Right atrium auricular region (tissue), 2 donors: ENCODE results near the gene GAK. TPM values are rescaled to one million over a fixed set of nuclear protein-coding genes. Genes with fewer than 3 reads are reported as not detected.
"Not testable (repeated sequence)": the region's sequence is repeated elsewhere in the genome, so short reads cannot be mapped to it uniquely, and the experiment has no call there.

Experiments used
- DNase-seq: peaks from one replicate; pipeline ENCODE4 v3.0.0-alpha.2; 2019; ENCODE audit warnings: low spot score
- H3K27ac ChIP-seq, 2 donors: fragments of 200-600 bp; sonication (generic); 1 replicate in 1 of 2; 2 replicates in 1 of 2; pipeline ENCODE4 v1.5.1; 2016 to 2019
- H3K27me3 ChIP-seq, 2 donors: fragments of 200-600 bp; sonication (generic); one replicate each; pipeline versions ENCODE4 v1.5.1 to v1.6.0; 2017 to 2019
- H3K36me3 ChIP-seq: fragments of 200-600 bp; sonication (generic); one replicate; pipeline ENCODE4 v1.5.1; 2016
- H3K4me1 ChIP-seq, 2 donors: fragments of 200-600 bp; sonication (generic); one replicate each; pipeline versions ENCODE4 v1.5.1 to v1.6.0; 2017 to 2019
- H3K4me3 ChIP-seq, 2 donors: fragments of 200-600 bp; sonication (generic); 1 replicate in 1 of 2; 2 replicates in 1 of 2; pipeline ENCODE4 v1.5.1; 2017 to 2019; ENCODE audit warnings: mild to moderate bottlenecking in 1 of 2, moderate library complexity in 1 of 2
- H3K9me3 ChIP-seq, 2 donors: fragments of 200-600 bp; sonication (generic); one replicate each; pipeline ENCODE4 v1.5.1; 2019
- total RNA-seq, 2 donors: library from RNA; depleted of rRNA; stranded (reverse); fragments of >200 nt; gene quantifications; one replicate each; pipeline ENCODE4 v1.1.0, GENCODE V29; 2016
- TF ChIP-seq, protein P1 (sequence below), 2 donors: fragments of 200-600 bp; sonication (generic); IDR thresholded peaks; one replicate each; pipeline ENCODE4 v1.5.1; 2019; ENCODE audit warnings: antibody characterized with exemption in 2 of 2

GAK gene
- total RNA-seq, 2 donors from 2014 or later, result 27.8 to 52.2 TPM

GRCh38 chr4:925771-926500 is 6.2 kb downstream of the GAK start:
- Histone ChIP-seq H3K27me3 (no peaks in the 10 kb centered on the region), H3K27ac (no peak overlapping the region), H3K4me3 (no peak overlapping the region), H3K36me3 (no peaks in the 10 kb centered on the region), H3K4me1 (peaks cover 0 to 51% of the 10 kb centered on the region in 2 donors), H3K9me3 (no peaks in the 10 kb centered on the region)
- TF ChIP-seq, protein P1, sequence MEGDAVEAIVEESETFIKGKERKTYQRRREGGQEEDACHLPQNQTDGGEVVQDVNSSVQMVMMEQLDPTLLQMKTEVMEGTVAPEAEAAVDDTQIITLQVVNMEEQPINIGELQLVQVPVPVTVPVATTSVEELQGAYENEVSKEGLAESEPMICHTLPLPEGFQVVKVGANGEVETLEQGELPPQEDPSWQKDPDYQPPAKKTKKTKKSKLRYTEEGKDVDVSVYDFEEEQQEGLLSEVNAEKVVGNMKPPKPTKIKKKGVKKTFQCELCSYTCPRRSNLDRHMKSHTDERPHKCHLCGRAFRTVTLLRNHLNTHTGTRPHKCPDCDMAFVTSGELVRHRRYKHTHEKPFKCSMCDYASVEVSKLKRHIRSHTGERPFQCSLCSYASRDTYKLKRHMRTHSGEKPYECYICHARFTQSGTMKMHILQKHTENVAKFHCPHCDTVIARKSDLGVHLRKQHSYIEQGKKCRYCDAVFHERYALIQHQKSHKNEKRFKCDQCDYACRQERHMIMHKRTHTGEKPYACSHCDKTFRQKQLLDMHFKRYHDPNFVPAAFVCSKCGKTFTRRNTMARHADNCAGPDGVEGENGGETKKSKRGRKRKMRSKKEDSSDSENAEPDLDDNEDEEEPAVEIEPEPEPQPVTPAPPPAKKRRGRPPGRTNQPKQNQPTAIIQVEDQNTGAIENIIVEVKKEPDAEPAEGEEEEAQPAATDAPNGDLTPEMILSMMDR (IDR thresholded peaks at IDR 0.05), result no peak
- no peak for DNase-seq

GRCh38 chr4:925171-925570 is 6.9 kb downstream of the GAK start:
- TF ChIP-seq, protein P1 (IDR thresholded peaks at IDR 0.05), result no peak
- no peaks in the 10 kb centered on the region for H3K36me3 ChIP-seq
- H3K27me3 ChIP-seq, result no peaks in the 10 kb centered on the region
- no peak for DNase-seq
- no peak overlapping the region for H3K4me3 ChIP-seq
- no peak overlapping the region for H3K27ac ChIP-seq
- H3K4me1 ChIP-seq, result peaks cover 0 to 43% of the 10 kb centered on the region in 2 donors
- H3K9me3 ChIP-seq, result no peaks in the 10 kb centered on the region

GRCh38 chr4:924107-925096 is 7.7 kb downstream of the GAK start:
- Histone ChIP-seq H3K4me3 (no peak overlapping the region), H3K9me3 (no peaks in the 10 kb centered on the region), H3K27me3 (no peaks in the 10 kb centered on the region), H3K4me1 (peaks cover 0 to 35% of the 10 kb centered on the region in 2 donors), H3K27ac (no peak overlapping the region), H3K36me3 (no peaks in the 10 kb centered on the region)
- DNase-seq, result no peak
- TF ChIP-seq, protein P1 (IDR thresholded peaks at IDR 0.05), result no peak

DNA sequence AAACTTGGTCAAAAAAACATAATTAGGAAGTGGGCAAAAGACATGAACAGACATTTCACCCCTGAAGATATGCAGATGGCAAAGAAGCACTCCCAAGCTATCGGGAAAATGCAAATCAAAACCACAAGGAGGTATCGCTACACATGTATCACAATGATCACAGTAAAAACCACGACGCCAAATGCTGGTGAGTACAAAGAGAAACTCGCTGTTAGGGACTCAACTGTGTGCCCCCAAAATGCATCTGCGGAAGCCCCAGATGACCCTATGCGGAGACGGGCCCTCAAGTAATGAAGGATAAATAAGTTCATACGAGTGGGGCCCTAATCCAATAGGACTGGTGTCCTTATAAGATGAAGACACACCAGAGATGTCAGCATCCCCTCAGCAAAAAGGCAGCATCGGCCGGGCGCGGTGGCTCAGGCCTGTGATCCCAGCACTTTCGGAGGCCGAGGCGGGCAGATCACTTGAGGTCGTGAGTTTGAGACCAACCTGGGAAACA is 10.2 kb downstream of the GAK start:
- DNase-seq, result no peak
- H3K9me3 ChIP-seq, result no peaks in the 10 kb centered on the region
- TF ChIP-seq, protein P1 (IDR thresholded peaks at IDR 0.05), result no peak
- H3K4me1 ChIP-seq, result peaks cover 0 to 21% of the 10 kb centered on the region in 2 donors
- no peak overlapping the region for H3K27ac ChIP-seq
- H3K36me3 ChIP-seq, result no peaks in the 10 kb centered on the region
- H3K27me3 ChIP-seq, result no peaks in the 10 kb centered on the region
- H3K4me3 ChIP-seq, result no peak overlapping the region

DNA sequence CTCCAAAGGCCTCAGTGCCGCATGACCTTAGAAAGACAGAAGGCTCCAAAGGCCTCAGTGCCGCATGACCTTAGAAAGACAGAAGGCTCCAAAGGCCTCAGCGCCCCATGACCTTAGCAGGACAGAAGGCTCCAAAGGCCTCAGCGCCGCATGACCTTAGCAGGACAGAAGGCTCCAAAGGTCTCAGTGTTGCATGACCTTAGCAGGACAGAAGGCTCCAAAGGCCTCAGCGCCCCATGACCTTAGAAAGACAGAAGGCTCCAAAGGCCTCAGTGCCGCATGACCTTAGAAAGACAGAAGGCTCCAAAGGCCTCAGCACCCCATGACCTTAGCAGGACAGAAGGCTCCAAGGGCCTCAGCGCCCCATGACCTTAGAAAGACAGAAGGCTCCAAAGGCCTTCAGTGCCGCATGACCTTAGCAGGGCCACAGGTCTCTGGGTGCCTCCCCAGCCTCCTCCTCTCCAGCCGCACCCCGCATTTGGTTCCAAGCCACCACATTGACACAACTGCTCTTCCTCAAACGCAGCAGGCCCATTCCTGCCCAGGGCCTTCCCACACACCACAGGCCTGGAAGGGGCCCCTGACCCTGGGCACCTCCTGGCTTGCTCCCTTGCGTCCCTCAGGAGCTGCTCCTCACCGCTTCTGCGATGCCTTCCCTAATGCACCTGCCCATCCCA is 13.0 kb downstream of the GAK start:
- H3K27ac ChIP-seq, H3K27me3 ChIP-seq, H3K9me3 ChIP-seq, H3K36me3 ChIP-seq, H3K4me3 ChIP-seq, H3K4me1 ChIP-seq, DNase-seq: not testable (repeated sequence)

GRCh38 chr4:918591-918990 is 13.5 kb downstream of the GAK start:
- DNase-seq, H3K27me3 ChIP-seq, H3K9me3 ChIP-seq: not testable (repeated sequence)

More at GRCh38 chr4:918591-918990, 13.5 kb downstream of the GAK start:
- H3K27ac ChIP-seq, H3K4me1 ChIP-seq, H3K36me3 ChIP-seq, H3K4me3 ChIP-seq: not testable (repeated sequence)
